GM21825 (cell line): Measurements from ENCODE around the gene XPO5.

Source experiments
- ATAC-seq: cut with Tn5 transposase; IDR thresholded peaks from one replicate; pipeline ENCODE4 v1.9.1; 2021; ENCODE audit warnings: mild to moderate bottlenecking, moderate library complexity; ENCODE audit not compliant: unreplicated experiment

Gene XPO5

DNA sequence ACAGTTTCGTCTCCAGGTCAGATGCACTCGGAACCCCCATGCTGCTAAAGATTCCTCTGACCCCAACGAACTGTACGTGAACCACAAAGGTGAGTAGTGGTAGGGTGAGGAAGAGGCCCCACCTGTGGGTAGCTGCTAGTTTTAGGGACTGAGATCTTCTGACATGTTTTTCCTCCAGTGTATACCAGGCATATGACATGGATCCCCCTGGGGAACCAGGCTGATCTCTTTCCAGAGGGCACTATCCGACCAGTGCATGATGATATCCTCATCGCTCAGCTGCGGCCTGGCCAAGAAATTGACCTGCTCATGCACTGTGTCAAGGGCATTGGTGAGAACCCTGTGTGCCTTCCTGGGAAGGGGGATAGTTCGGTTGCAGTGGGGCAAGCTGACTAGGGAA is 55.7 kb downstream of the XPO5 start:
- no peak for ATAC-seq

- ATAC-seq = no peak
These were observed 58.1 kb downstream of the XPO5 start for GRCh38 chr6:43517505-43518357.

GRCh38 chr6:43516697-43517504 is 58.9 kb downstream of the XPO5 start, which contains the start of the genes POLR1C and YIPF3:
TSS of gene POLR1C (plus strand) at chr6:43517089. CDS start at chr6:43517110, 21 bp downstream.
TSS of gene YIPF3 (minus strand) at chr6:43516926. CDS start at chr6:43516807, 119 bp downstream.
- peak; percentile 83 for ATAC-seq

DNA sequence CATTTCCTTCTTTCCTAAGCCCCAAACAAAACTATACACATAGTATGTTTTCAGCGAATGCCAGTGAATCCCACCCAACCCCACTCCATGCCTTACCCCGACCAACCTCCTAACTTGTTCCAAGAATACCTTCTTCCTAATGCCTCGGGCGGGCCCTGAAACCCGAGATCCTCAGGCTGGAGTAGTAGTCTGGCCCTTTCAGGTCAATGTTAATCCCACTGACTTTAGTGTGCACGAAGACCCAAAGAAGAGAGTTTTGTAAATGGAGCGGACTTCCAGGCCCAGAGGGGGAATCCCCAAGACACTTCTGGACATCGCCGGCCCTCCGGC is 59.5 kb downstream of the XPO5 start:
- no peak for ATAC-seq

DNA sequence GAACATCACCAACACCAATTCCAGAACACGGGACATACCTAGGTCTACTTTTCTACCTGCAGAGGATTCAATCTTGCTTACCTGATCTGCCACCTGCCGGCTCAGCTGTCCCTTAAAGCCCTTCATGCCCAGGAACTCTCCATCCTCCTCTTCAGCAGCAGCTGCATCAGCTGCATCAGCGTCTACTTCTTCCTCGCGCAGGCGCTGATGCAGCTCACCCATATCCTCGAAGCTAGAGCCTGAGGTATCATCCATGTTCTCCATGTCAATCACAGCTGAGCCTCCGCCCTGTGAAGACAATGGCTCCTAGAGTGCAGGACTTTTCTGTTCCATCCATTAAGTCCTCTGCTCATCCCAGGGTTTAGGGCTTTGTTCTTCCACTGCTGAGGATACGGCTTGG is 60.0 kb downstream of the XPO5 start:
- no peak for ATAC-seq

GRCh38 chr6:43511824-43512415 is 63.9 kb downstream of the XPO5 start:
- ATAC-seq = no peak

DNA sequence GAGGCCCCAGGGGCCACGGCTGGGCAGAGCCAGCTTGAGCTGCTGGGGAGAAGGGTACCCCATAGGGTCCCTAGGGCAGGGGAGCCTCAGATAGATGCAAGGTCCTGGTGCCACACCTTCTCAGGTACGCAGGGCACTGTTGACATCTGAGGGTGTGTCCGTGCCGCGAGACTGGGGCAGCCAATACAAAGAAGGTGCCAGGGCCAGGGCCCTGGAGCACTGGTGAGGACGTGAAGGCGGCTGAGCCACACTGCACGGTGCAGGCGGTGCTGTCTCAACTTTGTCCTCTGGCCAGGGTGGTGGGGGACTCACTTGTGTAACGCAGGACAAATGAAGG is 65.0 kb downstream of the XPO5 start:
- no peak for ATAC-seq

GRCh38 chr6:43509984-43510826 is 65.6 kb downstream of the XPO5 start, which contains the start of gene LRRC73:
TSS of gene LRRC73 (minus strand) at chr6:43510346. CDS start at chr6:43509785, 561 bp downstream.
- ATAC-seq = peak; percentile 46

DNA sequence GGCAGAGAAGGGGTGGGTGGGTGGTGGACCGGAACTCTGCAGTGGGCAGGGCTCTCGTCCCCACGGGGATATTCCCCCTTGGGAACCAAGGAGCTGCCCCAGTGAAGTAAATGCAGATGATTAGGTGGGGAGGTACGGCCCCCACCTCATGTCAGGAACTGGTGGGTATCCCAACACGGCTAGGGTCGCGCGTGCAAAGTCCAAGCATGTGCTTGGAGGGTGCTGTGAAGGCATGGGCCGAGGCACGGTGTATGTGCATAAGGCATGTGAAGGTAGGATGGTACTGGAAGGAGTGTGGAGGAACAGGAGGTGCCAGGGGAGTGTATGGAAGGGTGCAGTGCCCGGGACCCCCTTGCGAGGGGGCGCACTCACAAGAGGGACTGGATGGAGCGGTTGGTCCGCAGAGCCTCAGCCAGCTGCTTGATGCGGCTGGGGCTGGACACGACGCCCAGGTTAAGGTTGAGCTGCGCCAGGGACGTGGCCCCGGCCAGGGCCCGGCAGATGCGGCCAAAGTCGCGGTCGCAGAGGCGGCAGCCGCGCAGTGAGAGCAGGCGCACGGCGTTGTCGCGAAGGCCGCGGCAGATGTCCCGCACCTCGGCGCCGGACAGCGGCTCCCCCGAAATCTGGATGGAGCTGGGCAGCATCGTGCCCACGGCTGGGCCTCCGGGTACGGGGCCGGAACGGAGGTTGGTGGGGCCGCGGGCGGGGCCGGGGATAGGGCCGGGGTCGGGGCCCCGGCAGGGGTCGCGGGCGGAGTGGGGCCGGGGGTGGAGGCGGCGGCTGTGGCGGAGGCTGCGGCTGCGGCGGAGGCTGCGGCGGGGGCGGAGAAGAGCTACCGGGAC is 66.5 kb downstream of the XPO5 start:
- ATAC-seq = no peak

DNA sequence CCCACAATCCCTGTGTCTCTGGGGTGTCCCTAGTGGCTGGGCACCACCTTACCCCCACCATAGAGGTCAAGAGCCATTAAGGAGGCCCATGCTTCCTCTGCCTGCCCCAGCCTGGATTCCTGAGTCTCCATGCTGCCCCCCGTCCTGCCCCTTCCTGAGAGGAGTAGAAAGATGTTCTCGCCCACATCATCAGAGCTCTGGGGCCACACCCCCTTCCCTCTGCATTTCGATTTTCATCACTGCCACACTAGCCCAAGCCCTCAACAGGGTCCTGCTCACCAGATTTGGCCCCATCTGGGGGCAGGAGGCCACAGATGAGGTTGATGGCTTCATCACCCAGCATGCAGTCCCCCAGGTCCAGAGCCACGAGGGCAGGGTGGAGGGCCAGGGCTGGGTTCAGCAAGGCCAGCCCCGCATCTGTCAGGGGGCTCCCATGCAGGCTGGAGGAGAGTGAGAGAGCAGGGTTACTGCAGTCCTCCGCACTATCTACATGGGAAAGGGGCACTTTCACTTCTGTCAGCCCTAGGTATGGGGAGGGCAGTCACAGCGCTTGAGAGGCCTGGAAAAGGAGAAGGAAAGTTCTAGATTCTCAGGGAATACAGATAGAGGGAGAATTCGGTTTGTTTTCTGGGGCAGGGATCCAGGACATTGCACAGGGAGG is 67.2 kb downstream of the XPO5 start:
- no peak for ATAC-seq

DNA sequence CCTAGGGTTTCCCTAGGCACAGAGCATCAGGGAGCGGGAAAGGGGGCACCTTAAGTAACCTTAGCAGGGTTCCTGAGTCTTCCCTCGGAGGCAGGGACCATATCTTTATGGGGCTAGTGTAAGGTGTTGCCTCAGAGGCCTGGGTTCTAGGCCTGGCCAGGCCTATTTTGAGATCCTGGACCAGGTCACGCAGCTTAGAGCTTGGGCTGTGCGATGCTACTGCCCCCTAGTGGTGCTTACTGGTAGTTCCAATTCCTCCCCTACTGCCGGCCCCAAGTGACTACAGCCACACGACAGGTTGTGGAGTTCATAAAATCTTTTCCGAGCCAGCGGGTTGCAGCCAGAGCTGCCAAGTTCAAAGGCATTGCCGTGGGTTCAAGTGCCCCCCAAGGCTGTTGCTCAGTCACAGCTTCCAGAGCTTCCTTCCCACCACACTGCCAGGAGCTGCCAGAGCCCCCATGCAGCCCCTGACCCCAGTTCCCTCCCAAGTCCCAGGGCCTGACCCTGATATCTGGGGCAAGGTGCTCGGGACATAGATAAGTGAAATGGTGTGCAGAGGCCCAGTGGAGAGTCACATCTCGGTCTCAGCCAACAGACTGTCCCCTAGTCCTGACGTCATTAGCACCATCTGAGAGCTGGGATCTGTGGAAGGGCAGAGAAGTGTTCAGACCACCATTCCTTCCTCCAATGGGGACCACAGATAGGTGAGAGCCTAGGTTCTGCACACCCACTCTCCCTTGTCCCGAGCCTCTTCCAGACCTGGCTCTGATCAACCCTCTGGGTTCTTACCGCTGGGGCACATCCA is 69.0 kb downstream of the XPO5 start:
- peak; percentile 49 for ATAC-seq

DNA sequence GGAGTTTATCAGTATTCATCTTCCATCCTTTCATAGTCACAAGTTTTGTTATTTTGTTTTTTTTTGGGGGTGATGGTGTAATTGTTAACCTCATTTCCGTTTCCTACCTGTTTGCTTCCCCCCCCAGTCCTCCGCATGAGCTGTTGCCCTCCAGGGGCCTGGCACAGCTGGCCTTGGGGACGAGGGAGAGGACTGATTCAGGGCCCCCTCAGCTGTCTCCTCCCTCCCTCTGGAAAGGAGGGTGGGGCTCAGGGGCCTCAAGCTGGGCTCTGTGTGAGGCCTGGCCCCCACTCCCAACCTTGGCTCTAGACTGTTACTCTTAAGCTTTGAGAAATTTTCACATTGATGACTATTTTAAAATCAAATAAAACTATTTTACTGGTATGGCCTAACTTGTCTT is 69.7 kb downstream of the XPO5 start:
- no peak for ATAC-seq

- ATAC-seq = no peak
These were observed 70.1 kb downstream of the XPO5 start for GRCh38 chr6:43505718-43506117.

- ATAC-seq = no peak
These were observed 70.9 kb downstream of the XPO5 start for GRCh38 chr6:43504756-43505593.

GRCh38 chr6:43503443-43503842 is 72.4 kb downstream of the XPO5 start:
- no peak for ATAC-seq

DNA sequence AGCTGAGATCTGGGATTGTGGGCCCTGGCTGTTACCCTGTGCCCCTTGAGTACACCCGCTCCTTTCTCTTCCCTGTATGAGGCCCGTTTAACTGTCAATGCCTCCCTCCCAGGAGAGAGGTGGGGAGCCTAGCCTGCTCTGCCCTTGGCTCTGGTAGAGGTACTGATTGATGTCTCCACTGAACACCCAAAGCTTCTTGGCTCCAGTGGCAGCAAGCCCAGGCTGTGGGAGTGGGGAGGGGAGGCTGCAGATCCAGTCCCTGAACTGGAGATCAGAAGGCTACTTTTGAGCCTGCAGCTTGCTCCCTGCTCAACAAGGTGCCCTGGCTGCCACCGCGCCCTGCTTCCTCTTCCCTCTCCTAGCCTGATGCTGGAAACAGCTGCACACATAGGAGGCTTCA is 73.2 kb downstream of the XPO5 start:
- ATAC-seq = no peak

- no peak for ATAC-seq
These were observed 74.9 kb downstream of the XPO5 start for GRCh38 chr6:43500921-43501320.
